GM08714 (cell line): ENCODE measurements around the gene LPP.
"Not testable (repeated sequence)": the region's sequence is repeated elsewhere in the genome, so short reads cannot be mapped to it uniquely, and the experiment has no call there.

Experiments used
- H3K4me3 ChIP-seq: fragments of 200-500 bp; sonication (Bioruptor generic); 2 replicates; pipeline ENCODE4 v1.5.1; 2014; ENCODE audit warnings: mild to moderate bottlenecking, low read length, inconsistent platforms
- ZNF274 ChIP-seq: IDR thresholded peaks from 2 replicates; pipeline ENCODE4 v1.6.1; 2012; ENCODE audit warnings: mild to moderate bottlenecking, low read depth, low read length

LPP gene

GRCh38 chr3:188617270-188617669 is 463.3 kb downstream of the LPP start:
- H3K4me3 ChIP-seq, result no peak overlapping the region
- no peak for TF ChIP-seq ZNF274

- no peak for TF ChIP-seq ZNF274
- no peak overlapping the region for H3K4me3 ChIP-seq
Measured at GRCh38 chr3:188617988-188618701, 464.2 kb downstream of the LPP start.

GRCh38 chr3:188620752-188621151 is 466.8 kb downstream of the LPP start:
- no peak overlapping the region for H3K4me3 ChIP-seq
- no peak for TF ChIP-seq ZNF274

DNA sequence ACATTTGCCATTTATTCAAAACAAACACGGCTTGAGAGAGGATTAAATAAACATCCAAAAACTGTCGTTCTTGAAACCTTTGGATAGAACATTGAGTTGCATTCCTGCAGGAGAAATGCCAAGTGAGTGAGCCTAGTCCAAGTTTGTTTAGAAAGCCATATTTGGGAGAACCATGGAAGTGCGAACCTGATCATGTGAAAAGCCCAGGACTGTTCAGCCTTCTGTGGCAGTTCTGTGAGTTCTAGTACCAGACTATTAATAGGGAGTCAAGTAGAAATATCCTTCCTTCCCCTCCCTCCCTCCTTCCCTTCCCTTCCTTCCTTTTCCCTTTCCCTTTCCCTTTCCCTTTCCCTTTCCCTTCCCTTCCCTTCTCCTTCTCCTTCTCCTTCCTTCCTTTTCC is 470.4 kb downstream of the LPP start:
- no peak for TF ChIP-seq ZNF274
- no peak overlapping the region for H3K4me3 ChIP-seq

DNA sequence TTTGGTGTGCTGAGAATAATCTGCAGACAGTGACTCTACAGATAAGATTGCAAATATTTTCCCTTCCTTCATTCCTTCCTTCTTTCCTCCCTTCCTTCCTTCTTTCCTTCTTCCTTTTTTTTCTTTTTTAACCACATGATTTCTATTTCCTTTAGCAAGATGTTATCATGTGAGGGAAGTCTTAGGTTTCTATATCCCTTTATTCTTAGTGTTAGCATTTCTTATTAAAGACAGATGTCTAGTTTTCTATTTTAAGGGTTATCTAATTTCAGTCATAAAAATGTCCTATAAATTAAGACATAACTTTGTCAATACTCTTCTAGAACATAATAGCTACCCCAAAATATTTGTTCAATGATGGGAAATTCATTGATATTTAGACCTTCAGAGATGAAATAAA is 470.9 kb downstream of the LPP start:
- no peak overlapping the region for H3K4me3 ChIP-seq
- no peak for TF ChIP-seq ZNF274

DNA sequence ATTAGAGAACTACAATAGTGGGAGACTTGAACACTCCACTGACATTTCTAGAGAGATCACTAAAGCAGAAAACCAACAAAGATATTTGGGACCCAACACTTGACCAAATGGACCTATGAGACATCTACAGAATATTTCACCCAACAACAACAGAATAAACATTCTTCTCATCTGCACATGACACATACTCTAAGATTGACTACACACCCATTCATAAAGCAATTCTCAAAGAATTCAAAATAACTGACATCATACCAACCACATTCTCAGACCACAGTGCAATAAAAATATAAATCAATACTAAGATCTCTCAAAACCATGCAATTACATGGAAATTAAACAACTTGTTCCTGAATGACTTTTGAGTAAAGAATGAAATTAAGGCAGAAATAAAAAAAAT is 473.7 kb downstream of the LPP start:
- H3K4me3 ChIP-seq, result no peak overlapping the region
- TF ChIP-seq ZNF274, result no peak

DNA sequence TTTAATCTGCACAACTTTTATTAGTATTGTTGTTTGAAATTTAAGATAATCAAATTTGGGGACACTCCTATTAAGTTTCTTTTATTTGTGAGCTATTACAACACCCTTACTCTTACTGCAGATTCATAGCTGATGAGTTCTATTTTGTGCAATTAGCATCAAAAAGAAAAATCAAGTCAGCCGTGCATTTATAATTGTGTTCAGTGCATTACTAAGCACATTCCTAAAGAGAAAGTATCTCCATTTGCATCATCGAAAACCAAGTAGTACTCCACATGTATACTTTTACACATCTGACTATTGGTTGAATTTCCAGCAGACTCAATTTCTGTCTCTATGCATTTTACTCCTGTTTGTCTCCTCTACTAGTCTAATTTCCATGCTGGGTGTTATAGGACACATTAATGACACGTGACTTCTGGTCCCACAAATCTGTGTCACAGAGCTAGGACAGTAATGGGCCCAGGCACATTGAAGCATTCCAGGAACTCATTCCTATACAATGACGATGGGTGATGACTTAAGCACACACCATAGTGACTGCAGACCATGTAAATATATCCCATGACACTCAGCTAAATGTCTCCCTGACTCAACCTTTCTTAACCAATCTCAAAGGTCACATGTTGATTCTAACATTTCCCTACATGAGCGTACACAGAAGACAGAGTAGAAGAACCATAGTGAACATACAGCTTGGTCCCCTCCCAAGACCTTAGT is 477.5 kb downstream of the LPP start:
- TF ChIP-seq ZNF274, result no peak
- no peak overlapping the region for H3K4me3 ChIP-seq

DNA sequence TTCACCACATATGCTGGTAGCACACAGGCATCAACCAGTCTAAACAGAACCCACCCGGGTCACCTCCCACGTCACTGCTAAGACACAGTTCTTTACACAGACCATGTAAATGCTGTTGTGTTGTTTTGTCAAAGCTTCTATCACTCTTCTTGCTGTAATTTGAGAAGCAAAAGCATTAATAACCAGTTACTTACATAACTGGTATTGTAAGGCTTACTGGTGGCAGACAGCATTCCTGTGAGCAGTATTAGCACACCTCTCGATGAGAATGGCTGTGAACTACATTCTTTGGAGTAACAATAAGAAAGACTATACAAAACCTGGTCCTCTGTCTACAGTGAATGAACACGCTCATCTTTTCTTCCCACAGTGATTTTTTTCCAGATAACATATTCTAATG is 479.2 kb downstream of the LPP start:
- no peak for TF ChIP-seq ZNF274
- no peak overlapping the region for H3K4me3 ChIP-seq

GRCh38 chr3:188634285-188634684 is 480.3 kb downstream of the LPP start:
- no peak for TF ChIP-seq ZNF274
- no peak overlapping the region for H3K4me3 ChIP-seq

GRCh38 chr3:188635258-188636042 is 481.5 kb downstream of the LPP start:
- no peak overlapping the region for H3K4me3 ChIP-seq
- no peak for TF ChIP-seq ZNF274

- not testable (repeated sequence) for H3K4me3 ChIP-seq
Measured at GRCh38 chr3:188636292-188636691, 482.3 kb downstream of the LPP start.

GRCh38 chr3:188641076-188641475 is 487.1 kb downstream of the LPP start:
- TF ChIP-seq ZNF274, result no peak
- no peak overlapping the region for H3K4me3 ChIP-seq

GRCh38 chr3:188643736-188644135 is 489.8 kb downstream of the LPP start:
- TF ChIP-seq ZNF274, result no peak

GRCh38 chr3:188646592-188646991 is 492.6 kb downstream of the LPP start:
- TF ChIP-seq ZNF274, result no peak
- H3K4me3 ChIP-seq, result no peak overlapping the region

More at GRCh38 chr3:188643736-188644135, 489.8 kb downstream of the LPP start:
- H3K4me3 ChIP-seq, result no peak overlapping the region

DNA sequence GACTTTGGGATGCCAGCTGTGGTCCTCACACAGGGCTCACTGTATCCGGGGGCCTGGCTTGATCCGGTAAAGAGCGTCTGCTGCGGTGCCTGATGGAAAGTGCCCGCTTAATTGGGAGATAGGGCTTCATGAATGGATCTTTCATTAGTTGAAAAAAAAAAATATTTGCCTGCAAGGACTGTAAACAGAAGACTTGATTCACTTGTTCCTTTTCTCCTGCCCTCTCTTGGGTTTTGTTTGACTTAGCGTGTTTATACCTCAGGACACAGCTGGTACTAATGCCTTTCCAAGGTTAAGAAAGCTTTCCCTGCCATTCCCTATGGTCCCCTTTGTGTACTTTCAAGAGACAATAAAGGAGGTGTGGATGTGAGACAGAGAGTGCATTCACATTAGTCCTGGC is 493.3 kb downstream of the LPP start:
- no peak for TF ChIP-seq ZNF274
- no peak overlapping the region for H3K4me3 ChIP-seq
